MM.1S (cell line): ENCODE data around the gene TNRC6C.

Experiments used
- CTCF ChIP-seq: fragments of 300-600 bp; sonication (generic); IDR thresholded peaks from 2 replicates; pipeline ENCODE4 v1.5.1; 2016; ENCODE audit warnings: antibody characterized with exemption, low read length, mixed read lengths
- EZH2 ChIP-seq: fragments of 300-600 bp; sonication (generic); optimal IDR thresholded peaks from 2 replicates; pipeline ENCODE3; 2017; ENCODE audit warnings: low read depth, mild to moderate bottlenecking, antibody characterized with exemption, low read length, mixed read lengths
- EZH2phosphoT487 ChIP-seq: fragments of 300-600 bp; sonication (generic); IDR thresholded peaks from 2 replicates; pipeline ENCODE4 v1.6.1; 2018; ENCODE audit warnings: antibody characterized with exemption, low read length

GRCh38 chr17:78044280-78044835, 85.9 kb downstream of the TNRC6C start:
- TF ChIP-seq CTCF (no peak), EZH2phosphoT487 (no peak), EZH2 (no peak)
